Measurements from ENCODE around the gene ARHGAP19.

GRCh38 chr10:97319671-97320479, 27.4 kb upstream of the ARHGAP19 start:
- no peak for TF ChIP-seq EZH2 (IDR thresholded peaks at IDR 0.05)
- TF ChIP-seq POLR2AphosphoS5 (IDR thresholded peaks at IDR 0.05; ENCODE audit: borderline replicate concordance, low read depth, low read length), result no peak
- TF ChIP-seq FOXP2 (optimal IDR thresholded peaks at IDR 0.05; ENCODE audit: control extremely low read depth, extremely low read length, insufficient read depth), result no peak
